OCI-LY3 (cell line): ENCODE data around the gene NXT2.

Experiments
- H2AFZ ChIP-seq: fragments of 200-600, 300-600 bp; shearing (Covaris generic); 2 replicates; pipeline ENCODE4 v1.6.0; 2014; ENCODE audit warnings: antibody characterized with exemption, low read depth, low read length
- H3K27ac ChIP-seq: fragments of 200-600, 300-600 bp; sonication (generic); 2 replicates; pipeline ENCODE4 v1.5.1; 2014; ENCODE audit warnings: mild to moderate bottlenecking, low read length, moderate library complexity, mixed read lengths
- H3K27me3 ChIP-seq: fragments of 200-600, 300-600 bp; sonication (generic); 2 replicates; pipeline ENCODE4 v1.6.1; 2014; ENCODE audit warnings: low read depth, low read length, mixed read lengths
- H3K36me3 ChIP-seq: fragments of 200-600, 300-600 bp; sonication (generic); replicated peaks from 2 replicates; pipeline ENCODE3; 2014; ENCODE audit warnings: low read depth, low read length, mixed read lengths
- H3K4me1 ChIP-seq: fragments of 300-600, 200-600 bp; sonication (generic); 2 replicates; pipeline ENCODE4 v1.6.1; 2014; ENCODE audit warnings: low read length, mixed read lengths
- H3K4me2 ChIP-seq: fragments of 200-600, 300-600 bp; sonication (generic); 2 replicates; pipeline ENCODE4 v1.6.1; 2014; ENCODE audit warnings: low read length, mixed read lengths
- H3K4me3 ChIP-seq: fragments of 300-600, 200-600 bp; sonication (generic); 2 replicates; pipeline ENCODE4 v1.5.1; 2014; ENCODE audit warnings: antibody characterized with exemption, mild to moderate bottlenecking, low read length, moderate library complexity
- H3K79me2 ChIP-seq: fragments of 300-600, 200-600 bp; shearing (Covaris generic); 2 replicates; pipeline ENCODE4 v1.6.1; 2014; ENCODE audit warnings: mild to moderate bottlenecking, low read length, mixed read lengths
- H3K9ac ChIP-seq: fragments of 300-600, 200-600 bp; shearing (Covaris generic); 2 replicates; pipeline ENCODE4 v1.6.0; 2014; ENCODE audit warnings: mild to moderate bottlenecking, low read length, moderate library complexity
- H3K9me3 ChIP-seq: fragments of 200-600, 300-600 bp; shearing (Covaris generic); 2 replicates; pipeline ENCODE4 v1.6.1; 2014; ENCODE audit warnings: low read length, mixed read lengths; ENCODE audit not compliant: insufficient read depth
- H4K20me1 ChIP-seq: fragments of 200-600, 300-600 bp; sonication (generic); 2 replicates; pipeline ENCODE4 v1.6.1; 2016; ENCODE audit warnings: low read length, mixed read lengths; ENCODE audit not compliant: insufficient read depth
- EZH2phosphoT487 ChIP-seq: fragments of 200-600 bp; shearing (Covaris generic); IDR thresholded peaks from 2 replicates; pipeline ENCODE4 v1.6.1; 2018; ENCODE audit warnings: antibody characterized with exemption, mixed run types, low read depth
- TF ChIP-seq, protein P1 (sequence below): fragments of 200-600, 300-600 bp; sonication (generic); IDR thresholded peaks from 2 replicates; pipeline ENCODE4 v1.5.1; 2014; ENCODE audit warnings: antibody characterized with exemption, low read length, low read depth

Gene NXT2

DNA sequence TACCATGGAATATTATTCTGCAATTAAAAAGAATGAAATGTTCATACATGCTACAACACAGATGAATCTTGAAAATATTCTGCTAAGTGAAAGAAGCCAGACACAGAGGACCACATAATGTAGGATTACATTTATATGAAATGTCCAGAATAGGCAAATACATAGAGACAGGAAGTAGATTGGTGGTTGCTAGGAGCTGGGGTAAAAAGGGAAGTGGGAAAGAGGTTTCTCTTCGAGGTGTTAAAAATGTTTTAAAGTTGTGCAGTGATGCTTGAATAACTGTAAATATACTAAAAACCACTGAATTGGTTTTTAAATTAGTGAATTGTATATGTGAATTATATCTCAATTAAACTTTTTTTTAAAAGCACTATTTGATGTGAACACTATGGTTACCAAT, 3.6 kb upstream of the NXT2 start:
- H3K79me2 ChIP-seq: peaks cover 8% of the 10 kb centered on the region
- no peaks in the 10 kb centered on the region for H3K27me3 ChIP-seq
- TF ChIP-seq, protein P1, sequence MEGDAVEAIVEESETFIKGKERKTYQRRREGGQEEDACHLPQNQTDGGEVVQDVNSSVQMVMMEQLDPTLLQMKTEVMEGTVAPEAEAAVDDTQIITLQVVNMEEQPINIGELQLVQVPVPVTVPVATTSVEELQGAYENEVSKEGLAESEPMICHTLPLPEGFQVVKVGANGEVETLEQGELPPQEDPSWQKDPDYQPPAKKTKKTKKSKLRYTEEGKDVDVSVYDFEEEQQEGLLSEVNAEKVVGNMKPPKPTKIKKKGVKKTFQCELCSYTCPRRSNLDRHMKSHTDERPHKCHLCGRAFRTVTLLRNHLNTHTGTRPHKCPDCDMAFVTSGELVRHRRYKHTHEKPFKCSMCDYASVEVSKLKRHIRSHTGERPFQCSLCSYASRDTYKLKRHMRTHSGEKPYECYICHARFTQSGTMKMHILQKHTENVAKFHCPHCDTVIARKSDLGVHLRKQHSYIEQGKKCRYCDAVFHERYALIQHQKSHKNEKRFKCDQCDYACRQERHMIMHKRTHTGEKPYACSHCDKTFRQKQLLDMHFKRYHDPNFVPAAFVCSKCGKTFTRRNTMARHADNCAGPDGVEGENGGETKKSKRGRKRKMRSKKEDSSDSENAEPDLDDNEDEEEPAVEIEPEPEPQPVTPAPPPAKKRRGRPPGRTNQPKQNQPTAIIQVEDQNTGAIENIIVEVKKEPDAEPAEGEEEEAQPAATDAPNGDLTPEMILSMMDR: no peak
- TF ChIP-seq EZH2phosphoT487: no peak
- peaks cover 7% of the 10 kb centered on the region; the same call in 1 of the 2 replicates for H3K9me3 ChIP-seq
- H3K4me2 ChIP-seq: no peak overlapping the region
- no peak overlapping the region for H2AFZ ChIP-seq
- no peak overlapping the region for H3K9ac ChIP-seq
- H3K4me3 ChIP-seq: no peak overlapping the region
- no peak overlapping the region for H3K27ac ChIP-seq
- no peaks in the 10 kb centered on the region for H4K20me1 ChIP-seq
- peaks cover 19% of the 10 kb centered on the region for H3K4me1 ChIP-seq
- no peaks in the 10 kb centered on the region for H3K36me3 ChIP-seq

- peaks cover 19% of the 10 kb centered on the region for H3K4me1 ChIP-seq
- peaks cover 7% of the 10 kb centered on the region; the same call in 1 of the 2 replicates for H3K9me3 ChIP-seq
- H3K79me2 ChIP-seq: peaks cover 11% of the 10 kb centered on the region
- no peak overlapping the region for H2AFZ ChIP-seq
- H3K27ac ChIP-seq: no peak overlapping the region
- no peaks in the 10 kb centered on the region for H4K20me1 ChIP-seq
- no peaks in the 10 kb centered on the region for H3K27me3 ChIP-seq
- no peak overlapping the region for H3K4me2 ChIP-seq
- no peak for TF ChIP-seq EZH2phosphoT487
- TF ChIP-seq, protein P1: no peak
- no peak overlapping the region for H3K4me3 ChIP-seq
- no peak overlapping the region for H3K9ac ChIP-seq
- peaks cover 5% of the 10 kb centered on the region for H3K36me3 ChIP-seq
Observed at GRCh38 chrX:109533631-109534030, 3.0 kb upstream of the NXT2 start.

- Histone ChIP-seq H3K9ac (no peak overlapping the region), H4K20me1 (no peaks in the 10 kb centered on the region), H3K36me3 (peaks cover 5% of the 10 kb centered on the region), H3K4me3 (no peak overlapping the region), H3K27me3 (no peaks in the 10 kb centered on the region), H3K4me2 (peak overlapping the region; percentile 74), H3K4me1 (peaks cover 19% of the 10 kb centered on the region), H3K79me2 (peaks cover 11% of the 10 kb centered on the region), H3K27ac (no peak overlapping the region), H3K9me3 (peaks cover 7% of the 10 kb centered on the region; the same call in 1 of the 2 replicates), H2AFZ (peak overlapping the region; percentile 84; the same call in 1 of the 2 replicates)
- TF ChIP-seq, protein P1: no peak
- no peak for TF ChIP-seq EZH2phosphoT487
Observed at GRCh38 chrX:109534933-109535332, 1.7 kb upstream of the NXT2 start.

- Histone ChIP-seq H3K27ac (peak overlapping the region; percentile 81), H3K9ac (peak overlapping the region; percentile 71), H2AFZ (peak overlapping the region; percentile 84)
Observed at GRCh38 chrX:109535578-109535977, 1.1 kb upstream of the NXT2 start.

More at GRCh38 chrX:109535578-109535977, 1.1 kb upstream of the NXT2 start:
- Histone ChIP-seq H3K27me3 (no peaks in the 10 kb centered on the region), H3K4me1 (peaks cover 19% of the 10 kb centered on the region), H3K4me2 (peak overlapping the region; percentile 74), H3K79me2 (peaks cover 11% of the 10 kb centered on the region), H4K20me1 (no peaks in the 10 kb centered on the region), H3K36me3 (peaks cover 5% of the 10 kb centered on the region), H3K4me3 (peak overlapping the region; percentile 87), H3K9me3 (peaks cover 7% of the 10 kb centered on the region; the same call in 1 of the 2 replicates)
- TF ChIP-seq, protein P1: no peak
- no peak for TF ChIP-seq EZH2phosphoT487
